Measurements from ENCODE around the gene VWA2. TPM values are rescaled to one million over a fixed set of nuclear protein-coding genes. Genes with fewer than 3 reads are reported as not detected.

VWA2 gene
- total and polyA plus RNA-seq, 2 donors (not counting 3 experiments of a cell fraction or from before 2014, with no cell fraction given) = not detected

DNA sequence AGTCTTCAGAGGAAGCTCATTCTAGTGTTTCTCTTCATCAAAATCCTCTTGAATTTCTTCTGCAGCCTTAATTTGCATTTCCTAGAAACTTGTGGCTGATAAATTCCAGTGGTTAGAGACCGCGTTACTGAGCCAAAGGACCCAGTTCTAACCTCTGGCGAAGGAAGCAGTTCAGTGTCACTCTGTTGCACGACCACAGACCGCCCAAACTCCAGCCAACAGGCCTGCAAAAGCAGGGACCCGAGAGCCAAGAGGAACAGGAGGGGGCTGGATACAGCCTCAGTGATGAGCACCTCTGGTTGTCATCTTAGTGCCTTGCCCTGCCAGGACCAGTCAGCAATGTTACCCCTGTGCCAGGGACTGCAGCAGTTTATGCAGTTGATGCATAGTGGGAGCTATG is 95.2 kb downstream of the VWA2 start:
- POLR2A ChIA-PET = no interaction called here

GRCh38 chr10:114335614-114336013 is 96.6 kb downstream of the VWA2 start:
- Histone ChIP-seq H3K36me3 (ENCODE audit: control insufficient read depth in 2 of 2, extremely low read depth in 1 of 2, insufficient read depth in 2 of 2, low read length in 2 of 2) (no peaks in the 10 kb centered on the region), H3K27ac (ENCODE audit: insufficient read depth, low read depth, low read length) (no peak overlapping the region), H3K9me1 (replicated peaks; ENCODE audit: control insufficient read depth, extremely low read depth, insufficient read depth, low read length) (no peaks in the 10 kb centered on the region), H3K4me3 (replicated peaks in 1 of 3; ENCODE audit: insufficient read depth in 1 of 3, low read depth in 1 of 3, low read length in 3 of 3) (no peak overlapping the region), H3K4me2 (ENCODE audit: insufficient read depth, low read length) (no peak overlapping the region), H4K20me1 (replicated peaks; ENCODE audit: control insufficient read depth, extremely low read depth, insufficient read depth, low read length) (no peaks in the 10 kb centered on the region), H2AFZ (ENCODE audit: low read depth, low read length) (no peak overlapping the region), H3K9me3 (replicated peaks; ENCODE audit: control insufficient read depth, insufficient read depth, low read length) (no peaks in the 10 kb centered on the region), H3K27me3 (ENCODE audit: control insufficient read depth in 2 of 2, insufficient read depth in 2 of 2, low read length in 2 of 2) (peaks cover 3 to 21% of the 10 kb centered on the region in 2 experiments), H3K79me2 (ENCODE audit: control insufficient read depth, insufficient read depth, low read length) (no peaks in the 10 kb centered on the region), H3K4me1 (ENCODE audit: control insufficient read depth, extremely low read depth, insufficient read depth, low read length) (no peaks in the 10 kb centered on the region), H3K9ac (replicated peaks; ENCODE audit: extremely low read depth, insufficient read depth, low read length) (no peak overlapping the region)
- FAIRE-seq = no peak
- no peak for DNase-seq (ENCODE audit: low read depth, low spot score)
- POLR2A ChIA-PET = no interaction called here
- CTCF ChIA-PET = no interaction called here
- TF ChIP-seq, protein P1, sequence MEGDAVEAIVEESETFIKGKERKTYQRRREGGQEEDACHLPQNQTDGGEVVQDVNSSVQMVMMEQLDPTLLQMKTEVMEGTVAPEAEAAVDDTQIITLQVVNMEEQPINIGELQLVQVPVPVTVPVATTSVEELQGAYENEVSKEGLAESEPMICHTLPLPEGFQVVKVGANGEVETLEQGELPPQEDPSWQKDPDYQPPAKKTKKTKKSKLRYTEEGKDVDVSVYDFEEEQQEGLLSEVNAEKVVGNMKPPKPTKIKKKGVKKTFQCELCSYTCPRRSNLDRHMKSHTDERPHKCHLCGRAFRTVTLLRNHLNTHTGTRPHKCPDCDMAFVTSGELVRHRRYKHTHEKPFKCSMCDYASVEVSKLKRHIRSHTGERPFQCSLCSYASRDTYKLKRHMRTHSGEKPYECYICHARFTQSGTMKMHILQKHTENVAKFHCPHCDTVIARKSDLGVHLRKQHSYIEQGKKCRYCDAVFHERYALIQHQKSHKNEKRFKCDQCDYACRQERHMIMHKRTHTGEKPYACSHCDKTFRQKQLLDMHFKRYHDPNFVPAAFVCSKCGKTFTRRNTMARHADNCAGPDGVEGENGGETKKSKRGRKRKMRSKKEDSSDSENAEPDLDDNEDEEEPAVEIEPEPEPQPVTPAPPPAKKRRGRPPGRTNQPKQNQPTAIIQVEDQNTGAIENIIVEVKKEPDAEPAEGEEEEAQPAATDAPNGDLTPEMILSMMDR (IDR thresholded peaks at IDR 0.05; ENCODE audit: extremely low read depth in 1 of 2, insufficient read depth in 1 of 2, low read depth in 1 of 2, low read length in 2 of 2) = no peak
- no peak for TF ChIP-seq MAX (IDR thresholded peaks at IDR 0.05; ENCODE audit: insufficient read depth, insufficient read length)
- no peak for TF ChIP-seq POLR2A (IDR thresholded peaks at IDR 0.05; ENCODE audit: low read depth, low read length)
- TF ChIP-seq MYC (IDR thresholded peaks at IDR 0.05; ENCODE audit: low read depth, low read length) = no peak
- TF ChIP-seq GATA2 (IDR thresholded peaks at IDR 0.05; ENCODE audit: insufficient read depth, insufficient read length, low read depth, low read length) = no peak
- TF ChIP-seq POLR2AphosphoS5 (IDR thresholded peaks at IDR 0.05; ENCODE audit: insufficient read depth, low read depth, low read length) = no peak
- no peak for TF ChIP-seq FOS (IDR thresholded peaks at IDR 0.05; ENCODE audit: borderline replicate concordance, insufficient read depth, low read length)
- no peak for TF ChIP-seq JUN (IDR thresholded peaks at IDR 0.05; ENCODE audit: borderline replicate concordance, insufficient read depth, insufficient read length, low read depth)
- no peak for TF ChIP-seq EZH2 (IDR thresholded peaks at IDR 0.05; ENCODE audit: borderline replicate concordance, low read depth, low read length, severe bottlenecking)
- intact Hi-C loops (cut with micrococcal nuclease) (no loop called here), dilution Hi-C loops (cut with MboI; ENCODE audit: extremely low pct_ligation_motif_present, low sequenced_read_pairs) (no loop called here)
- BruUV-seq (replicated peaks) = no TSS peak

More for the DNA sequence above, 95.2 kb downstream of the VWA2 start:
- Histone ChIP-seq H3K36me3 (ENCODE audit: control insufficient read depth in 2 of 2, extremely low read depth in 1 of 2, insufficient read depth in 2 of 2, low read length in 2 of 2) (no peaks in the 10 kb centered on the region), H3K4me1 (ENCODE audit: control insufficient read depth, extremely low read depth, insufficient read depth, low read length) (no peaks in the 10 kb centered on the region), H2AFZ (ENCODE audit: low read depth, low read length) (no peak overlapping the region), H3K4me2 (ENCODE audit: insufficient read depth, low read length) (no peak overlapping the region), H3K27ac (ENCODE audit: insufficient read depth, low read depth, low read length) (no peak overlapping the region), H3K9me1 (replicated peaks; ENCODE audit: control insufficient read depth, extremely low read depth, insufficient read depth, low read length) (no peaks in the 10 kb centered on the region), H3K4me3 (replicated peaks in 1 of 3; ENCODE audit: insufficient read depth in 1 of 3, low read depth in 1 of 3, low read length in 3 of 3) (no peak overlapping the region), H3K27me3 (ENCODE audit: control insufficient read depth in 2 of 2, insufficient read depth in 2 of 2, low read length in 2 of 2) (peaks cover 3 to 21% of the 10 kb centered on the region in 2 experiments), H3K9ac (replicated peaks; ENCODE audit: extremely low read depth, insufficient read depth, low read length) (no peak overlapping the region), H4K20me1 (replicated peaks; ENCODE audit: control insufficient read depth, extremely low read depth, insufficient read depth, low read length) (no peaks in the 10 kb centered on the region), H3K9me3 (replicated peaks; ENCODE audit: control insufficient read depth, insufficient read depth, low read length) (no peaks in the 10 kb centered on the region), H3K79me2 (ENCODE audit: control insufficient read depth, insufficient read depth, low read length) (no peaks in the 10 kb centered on the region)
- no TSS peak for BruUV-seq (replicated peaks)
- FAIRE-seq (no peak), DNase-seq (ENCODE audit: low read depth, low spot score) (no peak)
- intact Hi-C loops (cut with micrococcal nuclease) (no loop called here), dilution Hi-C loops (cut with MboI; ENCODE audit: extremely low pct_ligation_motif_present, low sequenced_read_pairs) (no loop called here)
- TF ChIP-seq JUN (IDR thresholded peaks at IDR 0.05; ENCODE audit: borderline replicate concordance, insufficient read depth, insufficient read length, low read depth) (no peak), MYC (IDR thresholded peaks at IDR 0.05; ENCODE audit: low read depth, low read length) (no peak), GATA2 (IDR thresholded peaks at IDR 0.05; ENCODE audit: insufficient read depth, insufficient read length, low read depth, low read length) (no peak), EZH2 (IDR thresholded peaks at IDR 0.05; ENCODE audit: borderline replicate concordance, low read depth, low read length, severe bottlenecking) (no peak)
- TF ChIP-seq, protein P1 (IDR thresholded peaks at IDR 0.05; ENCODE audit: extremely low read depth in 1 of 2, insufficient read depth in 1 of 2, low read depth in 1 of 2, low read length in 2 of 2) = no peak
- CTCF ChIA-PET = interaction anchor here (1.0 kb wide), 1 partner anchor 30 kb away, joined by 3 read pairs; no protein-coding TSS in a partner anchor
